Neural cell (in vitro differentiated cells): ENCODE data around the gene INTS4. TPM values are rescaled to one million over a fixed set of nuclear protein-coding genes. Genes with fewer than 3 reads are reported as not detected.

Experiments
- H2AFZ ChIP-seq: fragments of 200-600, 300-800 bp; sonication (generic), shearing (Covaris generic); 2 replicates; pipeline ENCODE4 v1.6.0; 2014; ENCODE audit warnings: low read depth, mild to moderate bottlenecking, antibody characterized with exemption, low read length, moderate library complexity
- H3F3A ChIP-seq: fragments of 200-600 bp; shearing (Covaris generic); 2 replicates; pipeline ENCODE4 v1.6.1; 2016; ENCODE audit warnings: mild to moderate bottlenecking, moderate library complexity, mixed read lengths, antibody characterized with exemption, low read length; ENCODE audit not compliant: insufficient read depth, poor library complexity, severe bottlenecking
- H3K27ac ChIP-seq: fragments of 200-600, 300-800 bp; sonication (generic), shearing (Covaris generic); 2 replicates; pipeline ENCODE4 v1.5.1; 2014; ENCODE audit warnings: mild to moderate bottlenecking, low read length, moderate library complexity
- H3K27me3 ChIP-seq: fragments of 300-800, 200-600 bp; sonication (generic), shearing (Covaris generic); 2 replicates; pipeline ENCODE4 v1.6.0; 2014; ENCODE audit warnings: mild to moderate bottlenecking, low read depth, low read length, moderate library complexity; ENCODE audit not compliant: insufficient read depth
- H3K36me3 ChIP-seq: fragments of 300-800, 200-600 bp; sonication (generic), shearing (Covaris generic); 2 replicates; pipeline ENCODE4 v1.5.1; 2014; ENCODE audit warnings: mild to moderate bottlenecking, antibody characterized with exemption, low read length, moderate library complexity; ENCODE audit not compliant: insufficient read depth
- H3K4me2 ChIP-seq: fragments of 300-800, 200-600 bp; sonication (generic), shearing (Covaris generic); 2 replicates; pipeline ENCODE4 v1.6.0; 2014; ENCODE audit warnings: mild to moderate bottlenecking, low read length
- H3K4me3 ChIP-seq: fragments of 300-800, 200-600 bp; sonication (generic), shearing (Covaris generic); 2 replicates; pipeline ENCODE4 v1.5.1; 2014; ENCODE audit warnings: mild to moderate bottlenecking, low read length, moderate library complexity
- H3K79me2 ChIP-seq: fragments of 200-600 bp; shearing (Covaris generic); replicated peaks from 2 replicates; pipeline ENCODE4 v1.6.0; 2014; ENCODE audit warnings: mild to moderate bottlenecking, low read length, moderate library complexity; ENCODE audit not compliant: insufficient read depth
- H3K9ac ChIP-seq: fragments of 300-800, 200-600 bp; sonication (generic), shearing (Covaris generic); 2 replicates; pipeline ENCODE4 v1.6.1; 2016; ENCODE audit warnings: mild to moderate bottlenecking, low read length, mixed read lengths
- H3K9me2 ChIP-seq: fragments of 200-600 bp; shearing (Covaris generic); 2 replicates; pipeline ENCODE4 v1.6.1; 2016; ENCODE audit warnings: mild to moderate bottlenecking, low read length, mixed read lengths; ENCODE audit not compliant: insufficient read depth
- H3K9me3 ChIP-seq: fragments of 200-600, 300-800 bp; sonication (generic), shearing (Covaris generic); 2 replicates; pipeline ENCODE4 v1.6.1; 2016; ENCODE audit warnings: mild to moderate bottlenecking, mixed run types, low read length, moderate library complexity, mixed read lengths
- H4K20me1 ChIP-seq: fragments of 200-600 bp; shearing (Covaris generic); 2 replicates; pipeline ENCODE4 v1.6.1; 2016; ENCODE audit warnings: mild to moderate bottlenecking, mixed run types; ENCODE audit not compliant: insufficient read depth
- EP300 ChIP-seq: fragments of 450-650 bp; conservative IDR thresholded peaks from 2 replicates; pipeline ENCODE4 v1.6.1; 2014; ENCODE audit warnings: antibody characterized with exemption, mild to moderate bottlenecking, moderate library complexity; ENCODE audit not compliant: poor library complexity, severe bottlenecking
- EZH2 ChIP-seq: fragments of 200-600, 300-800 bp; shearing (Covaris generic), sonication (generic); IDR thresholded peaks from 2 replicates; pipeline ENCODE4 v1.6.1; 2014; ENCODE audit warnings: antibody characterized with exemption, low read length, borderline replicate concordance, mild to moderate bottlenecking; ENCODE audit not compliant: insufficient read depth, poor library complexity, severe bottlenecking
- MXI1 ChIP-seq: fragments of 450-650 bp; conservative IDR thresholded peaks from 2 replicates; pipeline ENCODE4 v1.6.1; 2014; ENCODE audit warnings: antibody characterized with exemption, mild to moderate bottlenecking; ENCODE audit not compliant: poor library complexity, severe bottlenecking
- POLR2AphosphoS5 ChIP-seq: IDR thresholded peaks from 2 replicates; pipeline ENCODE4 v1.6.1; 2012
- REST ChIP-seq: IDR thresholded peaks from 2 replicates; pipeline ENCODE4 v1.6.1; 2012; ENCODE audit warnings: borderline replicate concordance
- SMC3 ChIP-seq: fragments of 450-650 bp; conservative IDR thresholded peaks from 2 replicates; pipeline ENCODE4 v1.6.1; 2014; ENCODE audit warnings: antibody characterized with exemption, mild to moderate bottlenecking, moderate library complexity; ENCODE audit not compliant: poor library complexity
- TAF1 ChIP-seq: IDR thresholded peaks from 2 replicates; pipeline ENCODE4 v1.6.1; 2012; ENCODE audit warnings: low read depth
- polyA plus RNA-seq: library from polyadenylated mRNA; depleted of rRNA; stranded (reverse); fragments of >200 nt; gene quantifications from 2 replicates; pipeline ENCODE4 v1.2.3, GENCODE V29; 2014

INTS4 gene
- polyA plus RNA-seq, 1 donor from 2014 or later = 34.5 TPM

- Histone ChIP-seq H3K27me3 (no peaks in the 10 kb centered on the region), H2AFZ (no peak overlapping the region), H3K9me3 (no peaks in the 10 kb centered on the region), H3F3A (no peaks in the 10 kb centered on the region), H3K9me2 (no peaks in the 10 kb centered on the region), H3K9ac (no peak overlapping the region), H4K20me1 (no peaks in the 10 kb centered on the region), H3K79me2 (no peaks in the 10 kb centered on the region), H3K4me2 (no peak overlapping the region), H3K4me3 (no peak overlapping the region), H3K36me3 (no peaks in the 10 kb centered on the region), H3K27ac (no peak overlapping the region)
- TF ChIP-seq POLR2AphosphoS5 (no peak), REST (no peak), TAF1 (no peak), SMC3 (no peak), EP300 (no peak), EZH2 (no peak)
Measured at GRCh38 chr11:78011301-78011700, 16.8 kb upstream of the INTS4 start.

- no peaks in the 10 kb centered on the region for H4K20me1 ChIP-seq
- H3K27me3 ChIP-seq = no peaks in the 10 kb centered on the region
- H3K36me3 ChIP-seq = no peaks in the 10 kb centered on the region
- H3K79me2 ChIP-seq = no peaks in the 10 kb centered on the region
- H3F3A ChIP-seq = no peaks in the 10 kb centered on the region
- no peak overlapping the region for H3K4me2 ChIP-seq
- no peak overlapping the region for H3K27ac ChIP-seq
- no peaks in the 10 kb centered on the region for H3K9me3 ChIP-seq
- TF ChIP-seq TAF1 = no peak
- no peak for TF ChIP-seq POLR2AphosphoS5
- no peak for TF ChIP-seq REST
- no peak for TF ChIP-seq EP300
- no peak for TF ChIP-seq MXI1
- TF ChIP-seq SMC3 = no peak
- no peak overlapping the region for H3K4me3 ChIP-seq
- H3K9me2 ChIP-seq = no peaks in the 10 kb centered on the region
- no peak overlapping the region for H2AFZ ChIP-seq
- no peak overlapping the region for H3K9ac ChIP-seq
Measured at GRCh38 chr11:78010755-78011154, 16.3 kb upstream of the INTS4 start.
